NCI-H748 treated with DMSO at 0.1 percent for 48 hours (cell line): ENCODE results near the gene WDR7.
A peak's percentile ranks its signal among the peaks of the same experiment; 100 is the strongest.

Experiments
- DNase-seq: peaks from one replicate; lab custom pipeline; 2025; lab: John Stamatoyannopoulos, UW

Gene WDR7

DNA sequence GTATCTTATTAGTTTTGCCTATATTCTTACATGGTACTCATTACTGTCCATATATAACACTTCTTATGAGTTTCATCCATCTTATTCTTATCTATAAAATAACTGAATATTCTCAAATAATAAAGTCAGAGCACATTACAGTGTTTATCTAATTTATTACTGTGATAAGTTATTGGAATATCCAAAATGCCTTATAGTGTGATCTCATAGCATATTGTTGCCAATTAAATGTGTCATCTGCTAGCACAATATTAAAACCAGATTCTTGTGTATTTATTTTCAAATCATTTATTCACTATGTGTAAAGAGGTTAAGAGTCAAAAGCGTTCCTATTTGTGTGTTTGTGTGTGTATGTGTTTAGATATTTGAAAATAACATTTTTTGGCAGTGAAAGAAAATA lies 151.9 kb downstream of the WDR7 start:
- DNase-seq, result no peak

- DNase-seq, result no peak
Observed at GRCh38 chr18:56804395-56804794, 153.2 kb downstream of the WDR7 start.

DNA sequence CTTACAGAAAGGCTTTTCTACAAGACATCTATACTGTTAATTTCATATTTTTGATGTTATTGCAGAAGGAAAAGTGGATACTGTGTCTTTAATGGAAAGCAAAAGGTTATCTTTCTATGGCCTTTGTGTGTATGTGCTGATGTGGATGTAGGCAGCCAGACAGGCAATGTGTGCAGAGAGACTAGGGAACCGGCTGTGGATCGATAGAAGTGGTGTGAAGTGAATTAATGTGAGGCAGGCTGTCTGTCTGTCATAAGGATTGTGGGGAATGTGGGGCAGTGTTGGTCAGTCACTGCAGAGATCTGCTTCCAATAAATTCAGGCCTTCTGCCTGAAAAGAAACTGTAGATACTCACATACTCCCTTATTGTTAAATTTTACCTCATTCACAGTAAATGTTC lies 156.7 kb downstream of the WDR7 start:
- no peak for DNase-seq

DNA sequence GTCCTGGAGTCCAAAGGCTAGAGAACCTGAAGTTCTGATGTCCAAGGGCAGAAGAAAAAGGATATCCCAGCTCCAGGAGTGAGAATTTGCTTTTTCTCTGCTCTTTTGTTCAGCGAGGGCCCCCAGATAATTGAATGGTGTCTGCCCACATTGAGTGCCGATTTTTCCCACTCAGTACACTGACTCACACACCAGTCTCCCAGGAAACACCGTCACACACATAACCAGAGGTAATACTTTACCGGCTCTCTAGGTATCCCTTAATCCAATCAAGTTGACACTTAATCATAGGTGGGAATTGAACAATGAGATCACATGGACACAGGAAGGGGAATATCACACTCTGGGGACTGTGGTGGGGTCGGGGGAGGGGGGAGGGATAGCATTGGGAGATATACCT lies 161.5 kb downstream of the WDR7 start:
- DNase-seq, result no peak

GRCh38 chr18:56815926-56816325 lies 164.8 kb downstream of the WDR7 start:
- no peak for DNase-seq

GRCh38 chr18:56823986-56824565 lies 172.9 kb downstream of the WDR7 start:
- DNase-seq, result no peak

- no peak for DNase-seq
Observed at GRCh38 chr18:56825321-56825720, 174.2 kb downstream of the WDR7 start.

DNA sequence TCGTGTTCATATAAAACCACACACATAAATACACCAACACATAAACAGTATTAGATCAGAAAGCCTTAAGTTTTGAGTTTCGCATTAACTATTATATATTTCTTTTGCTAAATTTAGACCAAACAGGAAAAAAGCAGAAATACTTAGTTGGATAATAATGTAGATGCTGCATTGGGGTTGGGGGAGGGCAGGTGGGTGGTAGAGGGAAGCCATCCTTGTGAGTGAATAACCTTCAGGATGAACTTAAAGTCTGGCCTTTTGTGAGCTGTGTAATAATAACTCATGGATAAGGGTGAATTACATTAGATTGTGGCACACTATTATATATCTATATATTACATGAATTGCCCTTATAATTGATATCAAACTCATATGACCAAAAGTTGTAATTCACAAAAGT lies 174.7 kb downstream of the WDR7 start:
- no peak for DNase-seq

DNA sequence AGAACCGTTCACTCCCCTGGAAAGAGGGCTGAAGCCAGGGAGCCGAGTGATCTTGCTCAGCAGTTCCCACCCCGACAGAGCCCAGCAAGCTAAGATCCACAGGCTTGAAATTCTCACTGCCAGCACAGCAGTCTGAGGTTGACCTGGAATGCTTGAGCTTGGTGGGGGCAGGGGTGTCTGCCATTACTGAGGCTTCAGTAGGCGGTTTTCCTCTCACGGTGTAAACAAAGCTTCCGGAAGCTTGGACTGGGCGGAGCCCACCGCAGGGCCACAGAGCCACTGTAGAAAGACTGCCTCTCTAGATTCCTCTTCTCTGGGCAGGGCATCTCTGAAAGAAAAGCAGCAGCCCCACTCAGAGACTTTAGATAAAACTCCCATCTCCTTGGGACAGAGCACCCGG lies 180.8 kb downstream of the WDR7 start:
- DNase-seq, result no peak

DNA sequence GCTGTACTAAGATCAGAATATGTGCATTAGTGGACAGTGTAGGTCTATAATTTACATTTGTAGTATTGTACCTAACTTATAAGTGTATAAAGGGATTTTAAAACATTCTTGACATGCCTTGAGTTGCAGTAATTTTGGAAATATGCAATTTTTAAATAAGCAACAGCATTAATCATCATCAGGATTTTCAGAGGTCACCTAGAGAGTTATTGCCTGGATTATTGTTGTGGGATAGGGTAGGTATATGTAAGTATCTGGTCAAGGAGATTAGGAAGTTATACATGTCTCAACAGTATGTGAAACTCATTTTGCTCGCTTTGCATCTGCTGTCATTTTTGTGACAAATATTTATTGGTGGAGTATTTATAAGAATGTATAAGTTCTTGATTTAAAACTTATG lies 184.2 kb downstream of the WDR7 start:
- DNase-seq, result no peak

DNA sequence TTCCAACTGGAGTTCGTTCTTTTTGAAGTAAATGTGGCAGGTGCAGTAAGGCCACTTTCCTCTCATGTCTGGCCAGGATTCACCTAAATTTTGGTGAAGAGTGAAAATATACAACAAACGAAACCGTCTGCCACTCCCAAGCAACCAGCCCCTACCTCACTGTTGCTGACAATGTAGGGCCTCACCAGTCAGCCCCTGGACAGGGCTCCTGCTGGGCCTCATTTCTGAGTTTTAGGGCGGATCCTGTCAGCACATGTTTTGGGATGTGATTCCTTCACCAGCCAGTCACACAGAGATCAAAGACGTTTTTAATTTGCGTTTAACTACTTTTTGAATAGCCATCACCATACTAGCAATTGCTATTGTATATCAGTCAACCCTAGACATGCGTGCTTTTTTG lies 185.0 kb downstream of the WDR7 start:
- DNase-seq, result no peak

- DNase-seq, result no peak
Observed at GRCh38 chr18:56841836-56842235, 190.7 kb downstream of the WDR7 start.

DNA sequence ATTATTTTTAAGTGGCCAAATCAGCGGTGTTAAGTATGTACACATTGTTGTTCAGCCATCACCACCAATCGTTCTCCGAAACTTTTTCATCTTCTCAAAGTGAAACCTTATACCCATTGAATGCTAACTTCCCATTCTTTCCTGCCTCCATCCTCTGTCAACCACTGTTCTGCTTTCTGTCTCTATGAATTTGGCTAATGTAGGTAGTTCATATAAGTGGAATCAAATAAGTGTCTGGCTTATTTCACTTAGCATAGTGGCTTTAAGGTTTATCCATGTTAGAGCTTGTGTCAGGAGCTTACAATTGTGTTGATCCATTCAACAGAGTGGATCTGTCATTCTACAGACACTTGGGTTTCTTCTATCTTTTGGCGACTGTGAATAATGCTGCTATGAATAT lies 192.1 kb downstream of the WDR7 start:
- no peak for DNase-seq

- no peak for DNase-seq
Observed at GRCh38 chr18:56844556-56844955, 193.4 kb downstream of the WDR7 start.

GRCh38 chr18:56851774-56852173 lies 200.6 kb downstream of the WDR7 start:
- DNase-seq, result no peak

- no peak for DNase-seq
Observed at GRCh38 chr18:56853961-56854360, 202.8 kb downstream of the WDR7 start.

DNA sequence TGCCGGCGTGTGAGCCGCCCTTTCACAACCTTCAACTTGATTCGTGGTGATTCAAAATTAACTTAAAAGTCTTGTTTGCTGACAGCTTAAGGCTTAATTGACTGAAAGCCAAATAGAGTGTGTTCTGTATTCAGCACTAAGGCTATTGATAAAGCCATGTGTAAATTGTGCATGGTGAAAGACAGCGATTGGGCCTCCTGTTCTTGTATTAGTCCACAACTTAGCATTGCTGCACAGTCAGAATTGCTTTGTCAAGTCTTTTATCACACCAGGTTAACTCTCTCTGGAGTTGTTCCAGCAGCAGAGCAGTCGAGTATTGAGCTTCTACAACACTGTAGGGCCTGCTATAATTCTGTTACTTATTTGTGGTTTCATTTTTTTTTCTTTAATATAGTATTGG lies 210.1 kb downstream of the WDR7 start:
- peak; percentile 96 for DNase-seq

DNA sequence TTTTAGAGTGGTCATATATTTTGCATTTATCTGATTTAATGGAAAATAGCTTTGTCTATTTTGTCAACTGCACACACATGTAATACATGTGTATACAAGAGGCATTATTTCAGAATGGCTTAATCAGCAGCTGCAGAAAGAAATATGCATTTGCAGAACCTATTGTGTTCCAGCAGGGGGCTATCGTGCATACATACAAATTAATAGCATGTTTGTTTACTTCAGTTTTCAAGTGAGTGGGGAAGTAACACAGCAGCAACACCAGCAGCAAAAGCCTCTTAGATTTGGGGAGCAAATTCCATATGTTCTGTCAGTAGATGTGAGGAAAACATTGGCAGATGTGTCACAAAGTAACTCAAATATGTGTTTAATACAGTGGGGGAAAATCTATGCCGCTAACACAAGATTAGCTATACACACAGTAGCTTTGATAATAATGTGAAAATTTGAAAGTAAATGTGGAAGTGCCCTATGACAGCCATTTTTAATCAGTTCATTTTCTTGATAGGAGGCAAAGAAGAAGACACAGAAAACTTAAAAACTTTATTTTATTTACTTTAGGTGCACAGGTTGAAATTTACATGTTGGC lies 218.1 kb downstream of the WDR7 start:
- peak; percentile 63 for DNase-seq

DNA sequence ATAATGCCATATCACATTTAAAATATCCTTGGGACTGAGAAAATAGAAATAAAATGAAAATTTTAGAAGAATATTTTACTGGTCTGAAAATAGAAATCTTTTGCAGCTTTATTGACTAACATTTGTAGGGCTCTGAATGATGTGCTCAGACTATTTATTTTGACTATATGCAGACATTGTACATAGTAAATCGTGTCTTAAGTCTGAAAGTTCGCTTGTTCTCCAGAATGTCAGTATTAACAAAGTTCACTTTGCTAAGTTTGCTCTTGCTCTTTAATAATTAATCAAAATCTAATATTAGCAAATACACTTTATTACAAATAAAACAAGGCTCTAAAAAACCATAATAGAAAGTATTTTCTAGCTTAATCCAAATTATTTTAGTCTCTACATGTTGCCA lies 219.8 kb downstream of the WDR7 start:
- DNase-seq, result no peak

GRCh38 chr18:56872140-56872539 lies 221.0 kb downstream of the WDR7 start:
- DNase-seq, result no peak

DNA sequence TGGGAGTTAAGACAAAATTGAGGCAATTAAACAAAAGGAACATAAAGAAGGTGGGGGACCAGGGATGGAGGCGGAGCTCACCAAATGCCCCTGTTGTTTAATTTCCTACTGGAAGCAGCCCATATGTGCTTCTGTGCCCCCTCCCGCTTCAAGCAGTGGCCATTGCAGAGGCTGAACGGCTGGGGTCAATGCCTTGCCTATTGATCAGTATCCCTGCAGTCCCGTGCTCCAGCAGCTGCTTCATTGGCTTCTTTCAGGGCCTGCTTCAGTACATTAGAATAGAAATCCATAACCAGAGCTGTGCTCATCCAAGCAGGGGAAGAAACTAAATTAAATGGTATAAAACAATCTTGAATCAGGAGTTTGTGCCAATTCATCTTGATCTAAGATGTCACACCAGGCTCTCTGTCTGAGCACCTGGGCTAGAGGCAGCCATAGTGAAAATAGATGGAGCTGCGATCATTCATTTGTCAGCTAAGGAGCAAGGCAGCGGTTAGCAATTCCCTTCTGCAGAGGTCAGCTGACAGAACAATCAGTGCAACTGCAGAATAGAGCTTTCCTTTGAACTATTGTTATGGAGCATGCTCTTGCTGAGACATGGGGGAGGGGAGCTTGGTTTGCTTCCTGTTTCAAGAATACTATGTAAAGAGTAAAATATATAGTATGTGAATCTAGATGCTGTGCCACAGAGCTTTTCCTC lies 222.4 kb downstream of the WDR7 start:
- DNase-seq, result peak; percentile 42

DNA sequence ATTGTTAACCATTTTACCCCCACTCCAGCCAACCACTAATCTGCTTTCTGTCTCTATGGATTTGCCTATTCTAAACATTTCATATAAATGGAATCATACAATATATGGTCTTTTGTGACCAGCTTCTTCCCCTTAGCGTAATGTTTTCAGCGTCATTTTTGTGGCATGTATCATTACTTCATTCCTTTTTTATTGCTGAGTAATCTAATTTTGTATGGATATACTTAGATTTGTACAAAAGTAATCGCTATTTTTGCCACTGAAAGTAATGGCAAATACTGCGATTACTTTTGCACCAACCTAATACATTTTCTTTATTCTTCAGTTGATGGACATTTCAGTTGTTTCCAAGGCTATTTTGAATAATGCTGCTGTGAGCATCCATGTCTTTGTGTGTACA lies 227.6 kb downstream of the WDR7 start:
- no peak for DNase-seq

- no peak for DNase-seq
Observed at GRCh38 chr18:56884511-56884910, 233.4 kb downstream of the WDR7 start.

- no peak for DNase-seq
Observed at GRCh38 chr18:56888978-56889377, 237.8 kb downstream of the WDR7 start.
